GM20000 (cell line): ENCODE results near the gene ABITRAM.

ENCODE experiments used
- DNase-seq: peaks from one replicate; pipeline ENCODE4 v3.0.0; 2012; ENCODE audit warnings: low spot score
- CTCF ChIP-seq: IDR thresholded peaks from 2 replicates; pipeline ENCODE4 v1.5.1; 2012; ENCODE audit warnings: mild to moderate bottlenecking, control low read depth; ENCODE audit errors: extremely low read depth, missing control alignments

The ABITRAM gene

DNA sequence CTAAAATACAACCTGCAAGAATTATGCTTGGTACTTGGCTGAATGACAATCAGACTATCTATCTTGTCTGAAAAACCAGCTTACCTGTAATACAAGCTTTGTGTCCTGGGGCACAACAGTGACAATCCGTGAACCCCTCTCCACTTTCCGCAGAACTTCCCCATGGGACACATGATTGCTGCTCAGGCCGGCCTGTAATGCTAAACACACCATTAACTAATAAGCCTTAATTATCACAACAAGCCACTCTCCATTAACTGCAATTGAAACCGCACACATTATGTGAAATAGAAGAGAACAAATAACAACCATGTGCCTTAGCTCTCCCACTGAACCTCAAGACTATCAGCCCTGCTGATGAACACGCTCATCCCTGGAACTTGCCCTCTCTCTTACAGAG, 34.0 kb upstream of the ABITRAM start:
- no peak for TF ChIP-seq CTCF
- no peak for DNase-seq

- TF ChIP-seq CTCF, result no peak
- no peak for DNase-seq
Measured at GRCh38 chr9:108903420-108904103, 30.6 kb upstream of the ABITRAM start.

DNA sequence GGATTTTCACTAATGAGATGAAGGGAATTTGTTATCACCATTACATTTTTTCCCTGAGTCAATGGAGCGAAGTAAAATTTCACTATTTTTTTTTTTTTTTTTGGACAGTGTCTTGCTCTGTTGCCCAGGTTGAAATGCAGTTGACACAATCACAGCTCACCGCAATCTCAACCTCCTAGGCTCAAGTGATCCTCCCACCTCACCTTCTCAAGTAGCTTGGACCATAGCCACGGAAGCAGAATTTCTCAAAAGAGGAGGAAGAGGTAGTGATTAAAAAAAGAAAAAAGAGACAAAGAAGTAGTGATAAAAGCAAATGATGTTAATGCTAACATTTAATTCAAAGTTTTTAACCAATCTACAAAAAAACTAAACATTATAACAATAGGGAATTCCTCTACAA, 30.0 kb upstream of the ABITRAM start:
- TF ChIP-seq CTCF, result no peak
- DNase-seq, result no peak

DNA sequence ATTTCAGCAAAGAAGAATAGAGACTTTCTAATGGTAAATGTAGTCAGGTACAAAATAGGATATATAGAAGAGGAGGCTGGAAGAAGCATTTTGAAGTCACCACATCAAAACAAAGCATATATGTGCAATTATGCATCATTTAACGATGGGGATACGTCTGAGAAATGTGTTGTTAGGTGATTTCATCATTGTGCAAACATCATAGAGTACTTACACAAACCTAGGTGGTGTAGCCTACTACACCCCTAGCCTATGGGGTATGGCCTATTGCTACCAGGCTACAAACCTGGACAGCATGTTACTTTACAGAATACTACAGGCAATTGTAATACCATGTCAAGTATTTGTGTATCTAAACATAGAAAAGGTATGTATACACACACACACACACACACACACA, 28.7 kb upstream of the ABITRAM start:
- DNase-seq, result no peak
- no peak for TF ChIP-seq CTCF

GRCh38 chr9:108910402-108910801, 23.8 kb upstream of the ABITRAM start:
- TF ChIP-seq CTCF, result no peak
- DNase-seq, result no peak

DNA sequence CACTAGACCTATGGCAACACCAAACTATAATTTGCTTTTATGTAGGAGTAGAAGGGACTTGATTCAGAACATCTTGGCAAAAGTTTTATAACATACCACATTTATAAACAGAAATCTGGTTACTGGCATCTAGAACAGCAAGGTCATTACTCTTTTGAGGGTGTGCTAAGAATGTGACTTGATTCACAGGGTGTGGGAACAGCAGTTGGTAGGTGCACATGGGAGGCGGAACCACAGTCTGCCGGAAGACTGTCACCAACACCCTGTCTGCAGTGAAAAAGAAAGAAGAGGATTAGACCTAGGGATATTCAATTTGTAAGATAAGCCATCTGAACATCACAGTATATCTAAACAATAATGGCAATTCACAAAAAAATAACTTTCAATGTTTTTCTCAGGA, 23.3 kb upstream of the ABITRAM start:
- TF ChIP-seq CTCF, result no peak
- no peak for DNase-seq

- no peak for TF ChIP-seq CTCF
- DNase-seq, result no peak
Measured at GRCh38 chr9:108911820-108912219, 22.4 kb upstream of the ABITRAM start.
